ENCODE results near the gene PDHX.

- no peak for TF ChIP-seq CTCF (IDR thresholded peaks at IDR 0.05)
- no peak for TF ChIP-seq POLR2A (IDR thresholded peaks at IDR 0.05)
These were observed 59.1 kb downstream of the PDHX start for GRCh38 chr11:34975482-34975881.
